Measurements from ENCODE around the gene LRRN2. TPM values are rescaled to one million over a fixed set of nuclear protein-coding genes. Genes with fewer than 3 reads are reported as not detected.

Gene LRRN2
- total and polyA plus RNA-seq, 9 of the 15 experiments (the other 6 are each of a cell fraction or from before 2014, with no cell fraction given) = 0.05 TPM; not detected in 8

GRCh38 chr1:204706838-204707509 lies 21.4 kb upstream of the LRRN2 start (continued):
- no peak for TF ChIP-seq TCF15 (CRISPR knock-in tag; IDR thresholded peaks at IDR 0.05)
- no peak for TF ChIP-seq ZNF780A (CRISPR knock-in tag; IDR thresholded peaks at IDR 0.05)
- TF ChIP-seq, protein P1, sequence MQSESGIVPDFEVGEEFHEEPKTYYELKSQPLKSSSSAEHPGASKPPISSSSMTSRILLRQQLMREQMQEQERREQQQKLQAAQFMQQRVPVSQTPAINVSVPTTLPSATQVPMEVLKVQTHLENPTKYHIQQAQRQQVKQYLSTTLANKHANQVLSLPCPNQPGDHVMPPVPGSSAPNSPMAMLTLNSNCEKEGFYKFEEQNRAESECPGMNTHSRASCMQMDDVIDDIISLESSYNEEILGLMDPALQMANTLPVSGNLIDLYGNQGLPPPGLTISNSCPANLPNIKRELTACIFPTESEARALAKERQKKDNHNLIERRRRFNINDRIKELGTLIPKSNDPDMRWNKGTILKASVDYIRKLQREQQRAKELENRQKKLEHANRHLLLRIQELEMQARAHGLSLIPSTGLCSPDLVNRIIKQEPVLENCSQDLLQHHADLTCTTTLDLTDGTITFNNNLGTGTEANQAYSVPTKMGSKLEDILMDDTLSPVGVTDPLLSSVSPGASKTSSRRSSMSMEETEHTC (IDR thresholded peaks at IDR 0.05) = no peak
- TF ChIP-seq ZNF324 (CRISPR knock-in tag; IDR thresholded peaks at IDR 0.05) = no peak
- no peak for TF ChIP-seq KDM4B (IDR thresholded peaks at IDR 0.05; ENCODE audit: borderline replicate concordance in 2 of 2, low read depth in 1 of 2)
- TF ChIP-seq HMG20A (CRISPR knock-in tag; conservative IDR thresholded peaks at IDR 0.05) = no peak
- TF ChIP-seq COPS2 (conservative IDR thresholded peaks at IDR 0.05) = no peak
- TF ChIP-seq ZNF212 (CRISPR knock-in tag; IDR thresholded peaks at IDR 0.05) = no peak
- TF ChIP-seq HMG20B (CRISPR knock-in tag; IDR thresholded peaks at IDR 0.05) = no peak
- TF ChIP-seq, protein P2, sequence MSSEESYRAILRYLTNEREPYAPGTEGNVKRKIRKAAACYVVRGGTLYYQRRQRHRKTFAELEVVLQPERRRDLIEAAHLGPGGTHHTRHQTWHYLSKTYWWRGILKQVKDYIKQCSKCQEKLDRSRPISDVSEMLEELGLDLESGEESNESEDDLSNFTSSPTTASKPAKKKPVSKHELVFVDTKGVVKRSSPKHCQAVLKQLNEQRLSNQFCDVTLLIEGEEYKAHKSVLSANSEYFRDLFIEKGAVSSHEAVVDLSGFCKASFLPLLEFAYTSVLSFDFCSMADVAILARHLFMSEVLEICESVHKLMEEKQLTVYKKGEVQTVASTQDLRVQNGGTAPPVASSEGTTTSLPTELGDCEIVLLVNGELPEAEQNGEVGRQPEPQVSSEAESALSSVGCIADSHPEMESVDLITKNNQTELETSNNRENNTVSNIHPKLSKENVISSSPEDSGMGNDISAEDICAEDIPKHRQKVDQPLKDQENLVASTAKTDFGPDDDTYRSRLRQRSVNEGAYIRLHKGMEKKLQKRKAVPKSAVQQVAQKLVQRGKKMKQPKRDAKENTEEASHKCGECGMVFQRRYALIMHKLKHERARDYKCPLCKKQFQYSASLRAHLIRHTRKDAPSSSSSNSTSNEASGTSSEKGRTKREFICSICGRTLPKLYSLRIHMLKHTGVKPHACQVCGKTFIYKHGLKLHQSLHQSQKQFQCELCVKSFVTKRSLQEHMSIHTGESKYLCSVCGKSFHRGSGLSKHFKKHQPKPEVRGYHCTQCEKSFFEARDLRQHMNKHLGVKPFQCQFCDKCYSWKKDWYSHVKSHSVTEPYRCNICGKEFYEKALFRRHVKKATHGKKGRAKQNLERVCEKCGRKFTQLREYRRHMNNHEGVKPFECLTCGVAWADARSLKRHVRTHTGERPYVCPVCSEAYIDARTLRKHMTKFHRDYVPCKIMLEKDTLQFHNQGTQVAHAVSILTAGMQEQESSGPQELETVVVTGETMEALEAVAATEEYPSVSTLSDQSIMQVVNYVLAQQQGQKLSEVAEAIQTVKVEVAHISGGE (CRISPR knock-in tag; IDR thresholded peaks at IDR 0.05) = no peak
- no peak for TF ChIP-seq ZNF395 (CRISPR knock-in tag; IDR thresholded peaks at IDR 0.05)
- TF ChIP-seq HNRNPK (IDR thresholded peaks at IDR 0.05; ENCODE audit: low read depth, low read length, poor library complexity, severe bottlenecking) = no peak
- no peak for TF ChIP-seq PTRF (tag; IDR thresholded peaks at IDR 0.05)
- TF ChIP-seq, protein P3, sequence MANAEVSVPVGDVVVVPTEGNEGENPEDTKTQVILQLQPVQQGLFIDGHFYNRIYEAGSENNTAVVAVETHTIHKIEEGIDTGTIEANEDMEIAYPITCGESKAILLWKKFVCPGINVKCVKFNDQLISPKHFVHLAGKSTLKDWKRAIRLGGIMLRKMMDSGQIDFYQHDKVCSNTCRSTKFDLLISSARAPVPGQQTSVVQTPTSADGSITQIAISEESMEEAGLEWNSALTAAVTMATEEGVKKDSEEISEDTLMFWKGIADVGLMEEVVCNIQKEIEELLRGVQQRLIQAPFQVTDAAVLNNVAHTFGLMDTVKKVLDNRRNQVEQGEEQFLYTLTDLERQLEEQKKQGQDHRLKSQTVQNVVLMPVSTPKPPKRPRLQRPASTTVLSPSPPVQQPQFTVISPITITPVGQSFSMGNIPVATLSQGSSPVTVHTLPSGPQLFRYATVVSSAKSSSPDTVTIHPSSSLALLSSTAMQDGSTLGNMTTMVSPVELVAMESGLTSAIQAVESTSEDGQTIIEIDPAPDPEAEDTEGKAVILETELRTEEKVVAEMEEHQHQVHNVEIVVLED (CRISPR knock-in tag; IDR thresholded peaks at IDR 0.05) = 0 out of 2 replicates have a peak, but pooled peaks have one; percentile 8
- no peak for TF ChIP-seq RNF2 (IDR thresholded peaks at IDR 0.05)
- TF ChIP-seq LCOR (CRISPR knock-in tag; IDR thresholded peaks at IDR 0.05) = no peak
- TF ChIP-seq CHD1 (IDR thresholded peaks at IDR 0.05; ENCODE audit: low read length) = no peak
- no peak for TF ChIP-seq PTTG1 (tag; IDR thresholded peaks at IDR 0.05; ENCODE audit: low read depth)
- peak; percentile 46; the same call in 1 of the 2 replicates for TF ChIP-seq MAX (CRISPR knock-in tag; IDR thresholded peaks at IDR 0.05)
- TF ChIP-seq MCM5 (IDR thresholded peaks at IDR 0.05; ENCODE audit: low read depth) = no peak

All from K562 (cell line).